ENCODE measurements around the gene FRY.

- no peak for TF ChIP-seq POLR2A (IDR thresholded peaks at IDR 0.05)
- TF ChIP-seq CTCF (IDR thresholded peaks at IDR 0.05): no peak
Measured at GRCh38 chr13:32028711-32029110, 2.9 kb upstream of the FRY start.

All from heart left ventricle (tissue), 13 donors.